HepG2 (cell line): Measurements from ENCODE around the gene PITHD1. TPM values are rescaled to one million over a fixed set of nuclear protein-coding genes. Genes with fewer than 3 reads are reported as not detected.
A peak's percentile ranks its signal among the peaks of the same experiment; 100 is the strongest.

Experiments used
- ATAC-seq: fragments of 200-7000 bp; cut with Tn5 transposase; 3 replicates; pipeline ENCODE4 v1.9.1; 2020; ENCODE audit warnings: mild to moderate bottlenecking, moderate library complexity
- BruUV-seq: library from RNA; stranded (reverse); fragments of 400-500 nt; replicated peaks from 2 replicates; lab custom pipeline; 2021; lab: Mats Ljungman, UMichigan
- CTCF ChIA-PET: fragments of 300-600 bp; formaldehyde crosslinking; extraction: SDS; loops from one replicate; lab custom pipeline; 2021; ENCODE audit warnings: low total read pairs, inconsistent platforms, low intra/inter-chr PET ratio; lab: Yijun Ruan, JAX
- POLR2A ChIA-PET: fragments of 350-600 bp; sonication (Branson Sonifier 250); formaldehyde crosslinking; loops from one replicate; lab custom pipeline; 2020; ENCODE audit warnings: antibody characterized with exemption, inconsistent platforms; lab: Yijun Ruan, JAX
- DNase-seq: peaks from one replicate; pipeline ENCODE4 v3.0.0-alpha.2; 2015; ENCODE audit warnings: low spot score
- FAIRE-seq: peaks from 3 replicates; lab custom pipeline; 2011; peaks lifted over from hg19 to GRCh38; lab: Jason Lieb, UNC
- H2AFZ ChIP-seq: one replicate; pipeline ENCODE4 v1.6.1; 2011; ENCODE audit warnings: low read length, inconsistent platforms
- H3K27ac ChIP-seq: fragments of 300-600 bp; 3 replicates; pipeline ENCODE4 v1.8.0; 2011; ENCODE audit warnings: mixed run types, mild to moderate bottlenecking, mixed read lengths, low read length, inconsistent platforms; ENCODE audit not compliant: insufficient read depth; ENCODE audit errors: extremely low read length
- H3K27me3 ChIP-seq, 2 experiments: fragments of 200-600 bp in 1 of 2; 2 replicates in 1 of 2; 3 replicates in 1 of 2; pipeline versions ENCODE4 v1.6.0 to v1.8.0; 2011; ENCODE audit warnings: low read length in 2 of 2, mild to moderate bottlenecking in 2 of 2, moderate library complexity in 2 of 2, inconsistent platforms in 1 of 2; ENCODE audit not compliant: insufficient read depth in 2 of 2, control insufficient read depth in 1 of 2
- H3K36me3 ChIP-seq, 2 experiments: fragments of 200-600 bp in 1 of 2; replicated peaks in 1 of 2; 2 replicates in 1 of 2; 3 replicates in 1 of 2; pipeline versions ENCODE4 v1.5.1 to v1.8.0; 2011; ENCODE audit warnings: low read length in 2 of 2, inconsistent platforms in 1 of 2; ENCODE audit not compliant: insufficient read depth in 2 of 2, control insufficient read depth in 1 of 2
- H3K4me1 ChIP-seq: 2 replicates; pipeline ENCODE4 v1.5.1; 2012; ENCODE audit warnings: low read length, inconsistent platforms; ENCODE audit not compliant: insufficient read depth
- H3K4me2 ChIP-seq: 2 replicates; pipeline ENCODE4 v1.6.0; 2011; ENCODE audit warnings: low read depth, low read length, inconsistent platforms
- H3K4me3 ChIP-seq, 3 experiments: fragments of 200-600 bp in 1 of 3; sonication (generic), shearing (Covaris generic) in 1 of 3; replicated peaks in 1 of 3; 2 replicates each; pipeline ENCODE4 v1.5.1; 2011 to 2016; ENCODE audit warnings: low read length in 3 of 3, inconsistent platforms in 2 of 3, low read depth in 2 of 3, mild to moderate bottlenecking in 2 of 3, control low read depth in 1 of 3, mixed read lengths in 1 of 3; ENCODE audit not compliant: insufficient read depth in 1 of 3
- H3K79me2 ChIP-seq: one replicate; pipeline ENCODE4 v1.6.1; 2011; ENCODE audit warnings: low read length, inconsistent platforms; ENCODE audit not compliant: insufficient read depth
- H3K9ac ChIP-seq: 2 replicates; pipeline ENCODE4 v1.6.0; 2011; ENCODE audit warnings: mild to moderate bottlenecking, low read depth, low read length, inconsistent platforms; ENCODE audit not compliant: insufficient read depth
- H3K9me3 ChIP-seq: 2 replicates; pipeline ENCODE4 v1.5.1; 2012; ENCODE audit warnings: mild to moderate bottlenecking, low read length
- H4K20me1 ChIP-seq: 2 replicates; pipeline ENCODE4 v1.6.0; 2011; ENCODE audit warnings: inconsistent platforms, mild to moderate bottlenecking, low read length, moderate library complexity; ENCODE audit not compliant: insufficient read depth
- GATAD1 ChIP-seq: IDR thresholded peaks from 2 replicates; pipeline ENCODE4 v1.6.1; 2016; ENCODE audit warnings: missing genetic modification reagents, missing compliant biosample characterization
- HDAC1 ChIP-seq: sonication (generic); formaldehyde crosslinking; IDR thresholded peaks from 2 replicates; pipeline ENCODE4 v1.5.1; 2020; ENCODE audit warnings: mild to moderate bottlenecking, missing genetic modification reagents
- MIXL1 ChIP-seq: IDR thresholded peaks from 2 replicates; pipeline ENCODE4 v1.6.1; 2016
- MXI1 ChIP-seq: IDR thresholded peaks from 3 replicates; pipeline ENCODE4 v1.6.1; 2012; ENCODE audit warnings: low read depth, low read length, inconsistent platforms, borderline replicate concordance
- TCF12 ChIP-seq, 2 experiments: fragments of 450-650 bp in 1 of 2; sonication (generic) in 1 of 2; formaldehyde crosslinking in 1 of 2; IDR thresholded peaks; 2 replicates each; pipeline versions ENCODE4 v1.6.1 to v1.8.0; 2017 to 2022; ENCODE audit warnings: antibody characterized with exemption in 1 of 2, mild to moderate bottlenecking in 1 of 2, missing genetic modification reagents in 1 of 2, moderate library complexity in 1 of 2
- YEATS2 ChIP-seq: sonication (generic); formaldehyde crosslinking; IDR thresholded peaks from 2 replicates; pipeline ENCODE4 v1.4.0; 2020; ENCODE audit warnings: missing genetic modification reagents, borderline replicate concordance
- ZNF34 ChIP-seq: sonication (generic); formaldehyde crosslinking; IDR thresholded peaks from 2 replicates; pipeline ENCODE4 v1.4.0; 2020; ENCODE audit warnings: mild to moderate bottlenecking, missing genetic modification reagents, borderline replicate concordance
- ZNF775 ChIP-seq: sonication (generic); formaldehyde crosslinking; IDR thresholded peaks from 2 replicates; pipeline ENCODE4 v1.4.0; 2020; ENCODE audit warnings: missing genetic modification reagents, mild to moderate bottlenecking, moderate library complexity, borderline replicate concordance
- WGBS: methylation state at CpG from one replicate; pipeline ENCODE4 v1.1.6; 2017; ENCODE audit warnings: low lambda C conversion rate; 5-methylcytosine and 5-hydroxymethylcytosine counted together
- in situ Hi-C: cut with HindIII; loops from 2 replicates; pipeline ENCODE4 v1.10.0; 2017; ENCODE audit warnings: low pct_unique_long_range_greater_than_20kb; ENCODE audit not compliant: extremely low pct_ligation_motif_present
- intact Hi-C: fragments of 100-400 bp; cut with micrococcal nuclease; formaldehyde crosslinking; loops from one replicate; pipeline ENCODE4 v1.10.0; 2022; ENCODE audit not compliant: unreplicated experiment
- polyA plus RNA-seq, 8 experiments: library from polyadenylated mRNA; depleted of rRNA in 3 of 8; stranded (reverse) in 7 of 8; unstranded in 1 of 8; fragments of >200 nt; fragmentation: Illumina TruSeq in 4 of 8; extraction: Trizol in 4 of 8; gene quantifications; 2 replicates each; pipeline versions ENCODE4 v1.2.1 to v1.2.3, GENCODE V29; 2011 to 2016; ENCODE audit warnings: low read depth in 4 of 8, missing spikeins in 1 of 8, mixed read lengths in 1 of 8; ENCODE audit not compliant: insufficient read depth in 1 of 8
- total RNA-seq, 5 experiments: library from RNA; depleted of rRNA; stranded (reverse); fragments of >200 nt; fragmentation: Illumina TruSeq; extraction: Trizol; gene quantifications; 2 replicates each; pipeline ENCODE4 v1.2.3, GENCODE V29; 2016; ENCODE audit warnings: low read depth in 1 of 5
- TF ChIP-seq, protein P1 (sequence below): sonication (generic); formaldehyde crosslinking; IDR thresholded peaks from 2 replicates; pipeline ENCODE4 v1.5.0; 2020; ENCODE audit warnings: mild to moderate bottlenecking, missing genetic modification reagents, borderline replicate concordance
- TF ChIP-seq, protein P2 (sequence below): IDR thresholded peaks from 2 replicates; pipeline ENCODE4 v1.4.0; 2020; ENCODE audit warnings: mild to moderate bottlenecking, missing genetic modification reagents

Gene PITHD1
- total and polyA plus RNA-seq, 2 of the 13 experiments (the other 11 are each of a cell fraction or from before 2014, with no cell fraction given) = 28.0 to 37.3 TPM

DNA sequence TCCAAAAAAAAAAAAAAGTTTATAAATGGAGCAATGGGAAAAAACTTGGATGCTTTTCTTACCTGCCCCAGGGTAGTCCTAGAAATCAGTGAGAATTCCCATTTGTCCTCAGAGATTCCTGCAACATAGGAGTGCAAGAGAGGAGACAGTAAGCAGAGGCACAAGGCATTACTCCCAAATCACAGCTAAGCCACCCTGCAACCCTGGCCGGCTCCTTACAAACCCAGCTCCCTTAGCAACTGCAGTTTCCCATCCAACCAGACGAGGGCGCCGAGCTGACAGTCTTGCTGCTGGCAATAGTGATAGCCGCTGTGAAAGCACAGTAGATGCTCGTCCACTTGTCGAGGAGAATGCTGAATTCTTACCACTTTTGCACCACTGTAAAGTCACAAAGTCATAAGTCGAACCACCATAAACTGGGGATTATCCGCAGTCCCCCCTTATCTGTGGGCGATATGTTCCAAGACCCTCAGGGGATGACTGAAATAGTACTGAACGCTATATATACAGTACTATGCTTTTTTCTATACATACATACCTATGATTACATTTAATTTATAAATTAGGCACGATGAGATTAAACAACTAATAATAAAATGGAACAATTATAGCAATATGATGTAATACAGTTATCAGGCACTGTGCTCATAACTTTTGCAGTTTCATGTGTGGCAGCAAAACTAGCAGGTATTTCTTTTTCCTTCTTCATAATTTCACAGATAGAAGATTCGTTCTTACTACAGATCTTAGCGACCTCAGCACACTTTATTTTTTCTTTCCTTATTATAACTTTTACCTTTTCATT is 6.0 kb upstream of the PITHD1 start:
- no TSS peak for BruUV-seq
- Histone ChIP-seq H3K27me3 (no peaks in the 10 kb centered on the region), H3K4me3 (no peak overlapping the region), H3K36me3 (peaks cover 0 to 7% of the 10 kb centered on the region in 2 experiments; a peak in 2 of 5 replicates), H3K4me1 (peaks cover 49% of the 10 kb centered on the region), H3K79me2 (peaks cover 17% of the 10 kb centered on the region), H2AFZ (no peak overlapping the region), H4K20me1 (no peaks in the 10 kb centered on the region), H3K9me3 (no peaks in the 10 kb centered on the region), H3K9ac (no peak overlapping the region), H3K4me2 (no peak overlapping the region; the same call in 1 of the 2 replicates), H3K27ac (no peak overlapping the region)
- FAIRE-seq (peak; percentile 90), ATAC-seq (peak; percentile 90), DNase-seq (peak; percentile 67)
- 23% methylated on average over 13 of the region's 14 CpGs for WGBS
- in situ Hi-C loops (no loop called here), intact Hi-C loops (loop anchor here (1.0 to 10.0 kb wide), 3 partner anchors 27 to 145 kb away; partner anchors contain the start of gene FUCA1)
- CTCF ChIA-PET = interaction anchor here (0.7 to 2.3 kb wide), 5 partner anchors 25 to 161 kb away, joined by 3 to 10 read pairs (median 4); partner anchors contain the start of gene FUCA1
- POLR2A ChIA-PET = interaction anchor here (0.6 to 1.9 kb wide), 6 partner anchors 8 to 145 kb away, joined by 3 to 11 read pairs (median 6); partner anchors contain the start of genes HMGCL and LYPLA2
- TF ChIP-seq HDAC1 (no peak), TCF12 (IDR thresholded peaks at IDR 0.05) (no peak), TCF12 (CRISPR knock-in tag; IDR thresholded peaks at IDR 0.05) (no peak), YEATS2 (CRISPR knock-in tag) (peak; percentile 53; the same call in 1 of the 2 replicates), GATAD1 (CRISPR knock-in tag) (0 out of 2 replicates have a peak, but pooled peaks have one; percentile 29), MIXL1 (peak; percentile 47; the same call in 1 of the 2 replicates), MXI1 (0 out of 3 replicates have a peak, but pooled peaks have one; percentile 22), ZNF34 (no peak), ZNF775 (CRISPR knock-in tag) (no peak)
- TF ChIP-seq, protein P1, sequence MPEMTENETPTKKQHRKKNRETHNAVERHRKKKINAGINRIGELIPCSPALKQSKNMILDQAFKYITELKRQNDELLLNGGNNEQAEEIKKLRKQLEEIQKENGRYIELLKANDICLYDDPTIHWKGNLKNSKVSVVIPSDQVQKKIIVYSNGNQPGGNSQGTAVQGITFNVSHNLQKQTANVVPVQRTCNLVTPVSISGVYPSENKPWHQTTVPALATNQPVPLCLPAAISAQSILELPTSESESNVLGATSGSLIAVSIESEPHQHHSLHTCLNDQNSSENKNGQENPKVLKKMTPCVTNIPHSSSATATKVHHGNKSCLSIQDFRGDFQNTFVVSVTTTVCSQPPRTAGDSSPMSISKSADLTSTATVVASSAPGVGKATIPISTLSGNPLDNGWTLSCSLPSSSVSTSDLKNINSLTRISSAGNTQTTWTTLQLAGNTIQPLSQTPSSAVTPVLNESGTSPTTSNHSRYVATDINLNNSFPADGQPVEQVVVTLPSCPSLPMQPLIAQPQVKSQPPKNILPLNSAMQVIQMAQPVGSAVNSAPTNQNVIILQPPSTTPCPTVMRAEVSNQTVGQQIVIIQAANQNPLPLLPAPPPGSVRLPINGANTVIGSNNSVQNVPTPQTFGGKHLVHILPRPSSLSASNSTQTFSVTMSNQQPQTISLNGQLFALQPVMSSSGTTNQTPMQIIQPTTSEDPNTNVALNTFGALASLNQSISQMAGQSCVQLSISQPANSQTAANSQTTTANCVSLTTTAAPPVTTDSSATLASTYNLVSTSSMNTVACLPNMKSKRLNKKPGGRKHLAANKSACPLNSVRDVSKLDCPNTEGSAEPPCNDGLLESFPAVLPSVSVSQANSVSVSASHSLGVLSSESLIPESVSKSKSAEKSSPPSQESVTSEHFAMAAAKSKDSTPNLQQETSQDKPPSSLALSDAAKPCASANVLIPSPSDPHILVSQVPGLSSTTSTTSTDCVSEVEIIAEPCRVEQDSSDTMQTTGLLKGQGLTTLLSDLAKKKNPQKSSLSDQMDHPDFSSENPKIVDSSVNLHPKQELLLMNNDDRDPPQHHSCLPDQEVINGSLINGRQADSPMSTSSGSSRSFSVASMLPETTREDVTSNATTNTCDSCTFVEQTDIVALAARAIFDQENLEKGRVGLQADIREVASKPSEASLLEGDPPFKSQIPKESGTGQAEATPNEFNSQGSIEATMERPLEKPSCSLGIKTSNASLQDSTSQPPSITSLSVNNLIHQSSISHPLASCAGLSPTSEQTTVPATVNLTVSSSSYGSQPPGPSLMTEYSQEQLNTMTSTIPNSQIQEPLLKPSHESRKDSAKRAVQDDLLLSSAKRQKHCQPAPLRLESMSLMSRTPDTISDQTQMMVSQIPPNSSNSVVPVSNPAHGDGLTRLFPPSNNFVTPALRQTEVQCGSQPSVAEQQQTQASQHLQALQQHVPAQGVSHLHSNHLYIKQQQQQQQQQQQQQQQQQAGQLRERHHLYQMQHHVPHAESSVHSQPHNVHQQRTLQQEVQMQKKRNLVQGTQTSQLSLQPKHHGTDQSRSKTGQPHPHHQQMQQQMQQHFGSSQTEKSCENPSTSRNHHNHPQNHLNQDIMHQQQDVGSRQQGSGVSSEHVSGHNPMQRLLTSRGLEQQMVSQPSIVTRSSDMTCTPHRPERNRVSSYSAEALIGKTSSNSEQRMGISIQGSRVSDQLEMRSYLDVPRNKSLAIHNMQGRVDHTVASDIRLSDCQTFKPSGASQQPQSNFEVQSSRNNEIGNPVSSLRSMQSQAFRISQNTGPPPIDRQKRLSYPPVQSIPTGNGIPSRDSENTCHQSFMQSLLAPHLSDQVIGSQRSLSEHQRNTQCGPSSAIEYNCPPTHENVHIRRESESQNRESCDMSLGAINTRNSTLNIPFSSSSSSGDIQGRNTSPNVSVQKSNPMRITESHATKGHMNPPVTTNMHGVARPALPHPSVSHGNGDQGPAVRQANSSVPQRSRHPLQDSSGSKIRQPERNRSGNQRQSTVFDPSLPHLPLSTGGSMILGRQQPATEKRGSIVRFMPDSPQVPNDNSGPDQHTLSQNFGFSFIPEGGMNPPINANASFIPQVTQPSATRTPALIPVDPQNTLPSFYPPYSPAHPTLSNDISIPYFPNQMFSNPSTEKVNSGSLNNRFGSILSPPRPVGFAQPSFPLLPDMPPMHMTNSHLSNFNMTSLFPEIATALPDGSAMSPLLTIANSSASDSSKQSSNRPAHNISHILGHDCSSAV (CRISPR knock-in tag) = no peak
- TF ChIP-seq, protein P2, sequence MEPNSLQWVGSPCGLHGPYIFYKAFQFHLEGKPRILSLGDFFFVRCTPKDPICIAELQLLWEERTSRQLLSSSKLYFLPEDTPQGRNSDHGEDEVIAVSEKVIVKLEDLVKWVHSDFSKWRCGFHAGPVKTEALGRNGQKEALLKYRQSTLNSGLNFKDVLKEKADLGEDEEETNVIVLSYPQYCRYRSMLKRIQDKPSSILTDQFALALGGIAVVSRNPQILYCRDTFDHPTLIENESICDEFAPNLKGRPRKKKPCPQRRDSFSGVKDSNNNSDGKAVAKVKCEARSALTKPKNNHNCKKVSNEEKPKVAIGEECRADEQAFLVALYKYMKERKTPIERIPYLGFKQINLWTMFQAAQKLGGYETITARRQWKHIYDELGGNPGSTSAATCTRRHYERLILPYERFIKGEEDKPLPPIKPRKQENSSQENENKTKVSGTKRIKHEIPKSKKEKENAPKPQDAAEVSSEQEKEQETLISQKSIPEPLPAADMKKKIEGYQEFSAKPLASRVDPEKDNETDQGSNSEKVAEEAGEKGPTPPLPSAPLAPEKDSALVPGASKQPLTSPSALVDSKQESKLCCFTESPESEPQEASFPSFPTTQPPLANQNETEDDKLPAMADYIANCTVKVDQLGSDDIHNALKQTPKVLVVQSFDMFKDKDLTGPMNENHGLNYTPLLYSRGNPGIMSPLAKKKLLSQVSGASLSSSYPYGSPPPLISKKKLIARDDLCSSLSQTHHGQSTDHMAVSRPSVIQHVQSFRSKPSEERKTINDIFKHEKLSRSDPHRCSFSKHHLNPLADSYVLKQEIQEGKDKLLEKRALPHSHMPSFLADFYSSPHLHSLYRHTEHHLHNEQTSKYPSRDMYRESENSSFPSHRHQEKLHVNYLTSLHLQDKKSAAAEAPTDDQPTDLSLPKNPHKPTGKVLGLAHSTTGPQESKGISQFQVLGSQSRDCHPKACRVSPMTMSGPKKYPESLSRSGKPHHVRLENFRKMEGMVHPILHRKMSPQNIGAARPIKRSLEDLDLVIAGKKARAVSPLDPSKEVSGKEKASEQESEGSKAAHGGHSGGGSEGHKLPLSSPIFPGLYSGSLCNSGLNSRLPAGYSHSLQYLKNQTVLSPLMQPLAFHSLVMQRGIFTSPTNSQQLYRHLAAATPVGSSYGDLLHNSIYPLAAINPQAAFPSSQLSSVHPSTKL (CRISPR knock-in tag) = 0 out of 2 replicates have a peak, but pooled peaks have one; percentile 30
